Measurements from ENCODE around the gene SHB. TPM values are rescaled to one million over a fixed set of nuclear protein-coding genes. Genes with fewer than 3 reads are reported as not detected.

The SHB gene
- total and polyA plus RNA-seq, 10 donors = 1.2 to 20.5 (median 7.1) TPM

- no peak overlapping the region for H3K4me3 ChIP-seq
- H3K4me1 ChIP-seq = peaks cover 5 to 47% (median 26%) of the 10 kb centered on the region in 6 donors
- DNase-seq = no peak
- peaks cover 0 to 13% (median 0%) of the 10 kb centered on the region in 7 donors for H3K27me3 ChIP-seq (replicated peaks in 1 of 7)
- peak overlapping the region in 4 of 8 donors; percentile 1 to 68 (median 56) for H3K27ac ChIP-seq
- peak in 1 of 3 donors; percentile 12 for TF ChIP-seq POLR2AphosphoS5 (IDR thresholded peaks at IDR 0.05)
- TF ChIP-seq CTCF (IDR thresholded peaks at IDR 0.05 in 8 of 11, conservative IDR thresholded peaks at IDR 0.05 in 3 of 11) = no peak
- TF ChIP-seq POLR2A (IDR thresholded peaks at IDR 0.05) = no peak
- peaks cover 0 to 15% (median 3%) of the 10 kb centered on the region in 6 donors for H3K36me3 ChIP-seq
- no peaks in the 10 kb centered on the region for H3K9me3 ChIP-seq
- 59 to 79% (median 75%) methylated on average over 8 to 12 of the region's 12 CpGs for WGBS, 5 donors
- intact Hi-C loops (cut with DNase I; ENCODE audit: low total_unique reads) = no loop called here
Observed at GRCh38 chr9:37943345-37944265, 125.4 kb downstream of the SHB start.

GRCh38 chr9:37942621-37943344 lies 126.2 kb downstream of the SHB start:
- Histone ChIP-seq H3K27me3 (replicated peaks in 1 of 7) (peaks cover 0 to 13% (median 0%) of the 10 kb centered on the region in 7 donors), H3K27ac (peak overlapping the region in 3 of 8 donors; percentile 36 to 62 (median 51)), H3K4me3 (no peak overlapping the region), H3K4me1 (peaks cover 5 to 54% (median 29%) of the 10 kb centered on the region in 6 donors), H3K36me3 (peaks cover 0 to 7% (median 0%) of the 10 kb centered on the region in 6 donors), H3K9me3 (no peaks in the 10 kb centered on the region)
- intact Hi-C loops (cut with DNase I; ENCODE audit: low total_unique reads) = no loop called here
- 83 to 94% (median 87%) methylated on average over 12 of the region's 12 CpGs for WGBS, 5 donors
- TF ChIP-seq POLR2A (IDR thresholded peaks at IDR 0.05) (no peak), CTCF (IDR thresholded peaks at IDR 0.05 in 8 of 11, conservative IDR thresholded peaks at IDR 0.05 in 3 of 11) (no peak), POLR2AphosphoS5 (IDR thresholded peaks at IDR 0.05) (no peak)
- DNase-seq = no peak

GRCh38 chr9:37941253-37941652 lies 127.8 kb downstream of the SHB start:
- no peak for TF ChIP-seq CTCF (IDR thresholded peaks at IDR 0.05 in 8 of 11, conservative IDR thresholded peaks at IDR 0.05 in 3 of 11)
- Histone ChIP-seq H3K36me3 (no peaks in the 10 kb centered on the region), H3K4me3 (no peak overlapping the region), H3K9me3 (no peaks in the 10 kb centered on the region), H3K27ac (no peak overlapping the region), H3K27me3 (replicated peaks in 1 of 7) (peaks cover 0 to 13% (median 0%) of the 10 kb centered on the region in 7 donors), H3K4me1 (peaks cover 5 to 61% (median 27%) of the 10 kb centered on the region in 6 donors)
- WGBS, 5 donors = 88 to 100% (median 96%) methylated on average over 2 of the region's 2 CpGs
- DNase-seq = no peak
- intact Hi-C loops (cut with DNase I; ENCODE audit: low total_unique reads) = no loop called here
